ENCODE results near the gene PPP2CA. TPM values are rescaled to one million over a fixed set of nuclear protein-coding genes. Genes with fewer than 3 reads are reported as not detected.

PPP2CA gene
- total RNA-seq, 1 donor from 2014 or later, result 162 TPM

DNA sequence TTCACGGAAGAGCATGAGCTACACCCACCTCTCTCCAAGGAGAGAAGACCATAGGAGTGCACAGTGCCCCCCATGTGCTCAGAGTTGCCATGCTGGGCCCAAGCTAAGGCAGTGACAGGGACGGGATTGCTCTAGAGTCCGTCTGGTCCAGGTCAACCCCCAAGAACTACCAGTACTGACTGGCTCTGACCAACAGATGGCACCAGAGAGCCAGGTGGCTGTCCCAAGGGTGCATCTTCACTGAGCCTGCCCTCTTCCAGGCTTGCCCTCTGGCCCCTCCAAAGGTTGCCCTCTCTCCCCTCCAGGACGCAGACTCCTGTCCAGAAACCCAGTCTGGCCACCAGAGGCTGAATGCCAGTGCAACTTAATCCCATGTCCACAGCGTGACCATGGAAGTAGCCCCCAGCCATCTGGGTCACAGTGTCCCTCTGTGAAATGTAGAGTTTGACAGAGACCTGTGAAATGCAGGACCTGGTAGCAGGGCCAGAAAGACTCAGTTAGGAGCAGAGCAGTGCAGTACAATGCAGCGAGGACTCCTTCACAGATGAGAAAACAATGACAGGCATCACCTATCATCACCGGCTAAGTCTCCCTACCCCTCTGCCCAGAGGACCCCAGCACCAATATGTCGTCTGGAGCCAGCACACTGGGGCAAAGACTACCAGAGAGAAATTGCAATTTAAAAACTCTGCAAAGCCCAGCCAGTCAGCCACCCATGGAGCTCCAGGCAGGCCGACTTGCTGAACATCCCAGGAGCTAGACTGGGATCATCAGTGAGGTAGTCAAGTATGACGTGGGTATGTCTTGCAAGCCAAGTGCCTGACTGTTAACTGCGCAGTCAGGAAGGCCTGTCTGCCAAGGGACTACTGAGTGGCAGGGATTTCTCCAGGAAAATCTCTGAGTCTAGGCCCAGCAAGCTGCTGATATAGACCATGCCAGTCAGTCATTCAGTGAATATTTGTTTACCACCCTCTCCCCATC, 41.4 kb downstream of the PPP2CA start:
- TF ChIP-seq, protein P1, sequence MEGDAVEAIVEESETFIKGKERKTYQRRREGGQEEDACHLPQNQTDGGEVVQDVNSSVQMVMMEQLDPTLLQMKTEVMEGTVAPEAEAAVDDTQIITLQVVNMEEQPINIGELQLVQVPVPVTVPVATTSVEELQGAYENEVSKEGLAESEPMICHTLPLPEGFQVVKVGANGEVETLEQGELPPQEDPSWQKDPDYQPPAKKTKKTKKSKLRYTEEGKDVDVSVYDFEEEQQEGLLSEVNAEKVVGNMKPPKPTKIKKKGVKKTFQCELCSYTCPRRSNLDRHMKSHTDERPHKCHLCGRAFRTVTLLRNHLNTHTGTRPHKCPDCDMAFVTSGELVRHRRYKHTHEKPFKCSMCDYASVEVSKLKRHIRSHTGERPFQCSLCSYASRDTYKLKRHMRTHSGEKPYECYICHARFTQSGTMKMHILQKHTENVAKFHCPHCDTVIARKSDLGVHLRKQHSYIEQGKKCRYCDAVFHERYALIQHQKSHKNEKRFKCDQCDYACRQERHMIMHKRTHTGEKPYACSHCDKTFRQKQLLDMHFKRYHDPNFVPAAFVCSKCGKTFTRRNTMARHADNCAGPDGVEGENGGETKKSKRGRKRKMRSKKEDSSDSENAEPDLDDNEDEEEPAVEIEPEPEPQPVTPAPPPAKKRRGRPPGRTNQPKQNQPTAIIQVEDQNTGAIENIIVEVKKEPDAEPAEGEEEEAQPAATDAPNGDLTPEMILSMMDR (conservative IDR thresholded peaks at IDR 0.05; ENCODE audit: low read depth, low read length), result peak; percentile 94
- no peak for DNase-seq (ENCODE audit: low read depth)
- no peak overlapping the region for H3K4me3 ChIP-seq (ENCODE audit: low read depth, low read length)

DNA sequence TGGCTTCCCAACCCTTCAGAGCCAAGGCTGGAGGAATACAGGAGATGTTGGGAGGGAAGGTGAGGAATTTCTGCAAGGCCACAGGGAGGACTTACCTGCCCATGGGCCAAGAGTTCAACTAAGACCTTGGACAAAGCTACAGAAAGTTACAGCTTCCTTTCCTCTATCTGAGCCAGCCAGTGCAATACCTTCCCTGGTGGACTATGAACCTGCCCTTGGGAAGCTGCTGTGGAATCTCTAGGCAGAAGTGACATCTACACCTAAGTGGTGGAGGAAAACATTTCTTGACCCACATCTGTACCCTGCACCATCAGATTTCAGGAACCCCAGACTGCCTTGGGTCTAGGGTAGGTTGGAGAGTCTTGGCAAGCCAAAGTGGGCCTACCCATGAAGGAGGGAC, 42.4 kb downstream of the PPP2CA start:
- TF ChIP-seq, protein P1 (conservative IDR thresholded peaks at IDR 0.05; ENCODE audit: low read depth, low read length), result no peak
- no peak for DNase-seq (ENCODE audit: low read depth)

DNA sequence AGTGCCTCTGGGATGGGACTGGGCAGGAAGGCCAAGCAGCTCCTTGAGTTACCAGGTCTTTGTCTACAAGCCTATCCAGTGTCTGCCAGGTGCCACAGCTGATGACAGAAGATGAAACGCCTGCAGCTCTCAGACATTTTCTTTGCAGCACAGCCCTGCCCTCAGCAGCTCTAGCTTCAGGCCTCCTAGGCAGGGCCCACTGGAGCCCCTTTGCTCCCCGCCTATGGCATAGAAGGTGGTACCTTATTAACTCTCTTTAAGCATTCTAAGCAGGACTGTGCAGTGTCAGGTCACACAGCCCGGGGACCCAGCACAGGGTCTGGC, 47.8 kb downstream of the PPP2CA start:
- no peak for DNase-seq (ENCODE audit: low read depth)
- TF ChIP-seq, protein P1 (conservative IDR thresholded peaks at IDR 0.05; ENCODE audit: low read depth, low read length), result no peak
- peak overlapping the region; percentile 80 for H3K4me3 ChIP-seq (ENCODE audit: low read depth, low read length)

More for the DNA sequence above, 42.4 kb downstream of the PPP2CA start:
- H3K4me3 ChIP-seq (ENCODE audit: low read depth, low read length), result no peak overlapping the region

DNA sequence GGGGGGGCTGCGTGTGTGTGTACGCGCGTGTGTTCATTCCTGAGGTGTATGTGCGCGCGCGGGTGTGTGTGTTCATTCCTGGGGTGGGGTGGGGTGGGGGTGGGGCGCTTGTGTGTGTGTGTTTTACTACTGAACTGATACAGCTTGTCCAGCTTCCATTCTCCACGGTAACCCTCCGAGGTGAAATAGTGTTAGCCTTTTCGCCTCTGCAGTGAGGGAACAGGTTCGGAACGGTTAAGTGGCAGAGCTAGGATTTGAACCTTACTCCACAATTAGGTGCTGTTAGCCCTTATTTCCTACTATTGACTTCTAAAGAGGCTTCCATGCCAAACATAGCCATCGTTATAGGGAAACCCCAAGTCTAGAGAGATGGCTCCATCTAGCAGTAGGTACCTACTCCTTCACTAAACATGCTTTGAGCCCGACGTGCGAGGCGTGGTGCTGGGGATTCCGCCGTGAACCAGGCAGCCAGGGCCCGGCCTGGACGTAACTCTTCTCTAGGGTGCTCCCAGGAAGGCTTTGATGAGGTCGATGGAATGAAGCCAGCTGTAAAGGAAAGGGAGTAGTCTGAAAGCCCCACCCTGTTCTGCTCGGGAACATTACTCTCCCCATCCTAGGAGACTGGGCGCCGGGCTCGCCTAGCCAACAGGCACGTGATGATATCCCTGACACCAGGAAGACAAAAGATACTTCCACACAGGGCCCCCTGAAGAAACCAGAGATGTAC, 48.3 kb downstream of the PPP2CA start:
- TF ChIP-seq, protein P1 (conservative IDR thresholded peaks at IDR 0.05; ENCODE audit: low read depth, low read length), result no peak
- DNase-seq (ENCODE audit: low read depth), result no peak
- peak overlapping the region; percentile 80 for H3K4me3 ChIP-seq (ENCODE audit: low read depth, low read length)

DNA sequence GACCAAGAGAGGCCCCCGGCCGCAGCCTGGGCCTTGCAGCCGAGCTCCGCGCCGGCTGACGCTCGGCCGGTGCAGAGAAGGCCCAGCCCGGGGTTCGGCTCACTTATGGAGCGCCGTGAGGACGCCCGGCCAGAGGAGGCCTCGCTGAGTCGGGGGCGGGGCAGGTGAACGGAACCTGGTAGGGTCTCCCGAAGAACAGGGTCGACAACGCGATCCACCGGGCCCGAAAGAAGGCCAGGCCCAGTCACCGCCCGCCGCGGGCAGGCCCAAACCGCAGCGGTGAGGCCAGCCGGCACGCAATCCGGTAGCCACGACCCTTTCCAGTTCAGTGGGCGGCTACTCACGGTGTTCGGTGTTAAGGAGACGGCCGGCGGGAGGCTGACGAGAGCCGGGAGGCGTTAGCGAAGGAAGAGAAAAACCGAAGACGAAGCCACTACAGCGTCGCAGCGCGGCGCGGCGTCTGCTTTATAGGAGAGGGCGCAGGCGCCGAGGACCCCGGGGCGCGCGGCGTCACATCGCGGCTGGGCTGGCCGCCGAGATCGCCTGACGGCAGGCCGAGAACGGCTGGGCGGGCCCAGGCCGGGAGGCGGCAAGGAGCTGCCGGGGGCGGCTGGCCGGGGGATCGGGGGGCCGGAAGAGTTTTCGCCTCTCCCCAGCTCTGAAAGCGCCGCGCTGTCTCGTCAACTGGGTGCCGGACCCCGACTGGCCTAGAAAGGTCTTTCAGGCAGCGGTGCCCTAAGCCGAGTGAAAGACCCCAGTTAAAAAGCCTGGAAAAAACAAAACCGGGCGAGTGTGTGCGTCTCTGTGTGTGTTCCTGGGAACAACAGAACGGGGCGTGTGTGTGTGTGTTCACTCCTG, 49.1 kb downstream of the PPP2CA start, which contains the start of gene SKP1:
Gene SKP1 (minus strand): TSS at position 440 of the 858 bp plus-strand sequence. CDS start 2,928 bp downstream, outside the sequence.
- TF ChIP-seq, protein P1 (conservative IDR thresholded peaks at IDR 0.05; ENCODE audit: low read depth, low read length), result no peak
- DNase-seq (ENCODE audit: low read depth), result no peak
- peak within 1 kb of the TSS; percentile 80 for H3K4me3 ChIP-seq (ENCODE audit: low read depth, low read length)

DNA sequence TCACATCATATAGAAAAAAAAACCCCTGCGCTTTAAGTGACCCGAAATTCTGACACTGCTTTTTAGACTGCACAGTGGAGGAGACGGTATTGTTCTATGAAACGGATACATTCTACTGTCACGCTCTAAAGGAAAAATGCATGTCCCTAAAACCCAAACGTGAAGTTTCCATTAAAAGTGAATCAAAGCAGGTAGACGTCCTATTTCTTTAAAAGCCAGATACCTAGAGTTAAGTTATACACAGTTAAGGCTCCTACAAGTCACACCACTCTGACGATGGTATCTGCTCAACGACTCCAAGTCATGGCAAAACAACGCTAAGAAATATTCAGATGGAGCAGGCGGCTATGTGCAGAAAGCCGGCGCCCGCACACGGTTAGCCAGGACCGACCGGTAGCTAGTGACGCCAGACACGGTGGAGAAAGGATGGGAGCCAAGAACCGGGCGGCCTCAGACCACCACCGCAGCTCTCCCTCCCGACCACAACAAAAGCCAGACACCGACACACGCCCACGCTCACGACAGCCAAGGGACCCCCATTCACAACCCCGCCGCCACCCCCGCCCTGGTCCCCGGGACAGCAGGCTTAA, 49.9 kb downstream of the PPP2CA start:
- no peak for DNase-seq (ENCODE audit: low read depth)
- TF ChIP-seq, protein P1 (conservative IDR thresholded peaks at IDR 0.05; ENCODE audit: low read depth, low read length), result no peak
- peak overlapping the region; percentile 80 for H3K4me3 ChIP-seq (ENCODE audit: low read depth, low read length)

Data from epithelial cell of proximal tubule (primary cell).